Measurements from ENCODE around the gene HSPA6.
A peak's percentile ranks its signal among the peaks of the same experiment; 100 is the strongest.
"Not testable (repeated sequence)": the region's sequence is repeated elsewhere in the genome, so short reads cannot be mapped to it uniquely, and the experiment has no call there.

HSPA6 gene

GRCh38 chr1:161528550-161528949 is 4.2 kb downstream of the HSPA6 start:
- not testable (repeated sequence) for H2BK5ac ChIP-seq (ENCODE audit: low read length); H3K4ac ChIP-seq (ENCODE audit: low read length); H3K79me1 ChIP-seq (ENCODE audit: low read depth, low read length); H4K8ac ChIP-seq (ENCODE audit: low read depth, low read length); H2AK5ac ChIP-seq (ENCODE audit: low read depth, low read length); H2BK12ac ChIP-seq (ENCODE audit: low read length); H2BK15ac ChIP-seq (ENCODE audit: low read length); DNase-seq (ENCODE audit: low spot score); H3K18ac ChIP-seq (ENCODE audit: low read length); H3K4me3 ChIP-seq (ENCODE audit: low read length in 2 of 2); H3K36me3 ChIP-seq (replicated peaks in 1 of 2; ENCODE audit: control insufficient read depth in 2 of 2, insufficient read depth in 2 of 2, low read length in 2 of 2); H3K23ac ChIP-seq (ENCODE audit: low read depth, low read length, poor library complexity); H3K9me3 ChIP-seq (replicated peaks in 1 of 2; ENCODE audit: control insufficient read depth in 2 of 2, insufficient read depth in 1 of 2, low read depth in 1 of 2, low read length in 2 of 2); H3K4me2 ChIP-seq (ENCODE audit: insufficient read depth, low read length, poor library complexity, severe bottlenecking); H3K4me1 ChIP-seq (ENCODE audit: control insufficient read depth in 2 of 2, insufficient read depth in 1 of 2, low read depth in 1 of 2, low read length in 2 of 2); H3K27ac ChIP-seq (replicated peaks; ENCODE audit: low read length); H2AFZ ChIP-seq (ENCODE audit: low read length); H3K14ac ChIP-seq (ENCODE audit: low read length); H3K9ac ChIP-seq (ENCODE audit: low read depth, low read length, poor library complexity); H4K91ac ChIP-seq (ENCODE audit: low read depth, low read length, poor library complexity); H2BK120ac ChIP-seq (ENCODE audit: low read depth, low read length)
- WGBS, 2 donors (ENCODE audit: extremely low coverage in 2 of 2, insufficient read length in 2 of 2, insufficient replicate concordance in 1 of 2): no CpG with 5 or more reads among the region's 3 CpGs
- peaks cover 0 to 24% (median 24%) of the 10 kb centered on the region in 3 experiments for H3K27me3 ChIP-seq (ENCODE audit: control insufficient read depth in 3 of 3, insufficient read depth in 3 of 3, low read depth in 1 of 3, low read length in 3 of 3)

- H3K36me3 ChIP-seq (replicated peaks in 1 of 2; ENCODE audit: control insufficient read depth in 2 of 2, insufficient read depth in 2 of 2, low read length in 2 of 2); H2AFZ ChIP-seq (ENCODE audit: low read length); H2BK12ac ChIP-seq (ENCODE audit: low read length); DNase-seq (ENCODE audit: low spot score); H2BK15ac ChIP-seq (ENCODE audit: low read length); H3K18ac ChIP-seq (ENCODE audit: low read length); H3K27ac ChIP-seq (replicated peaks; ENCODE audit: low read length); H3K4me1 ChIP-seq (ENCODE audit: control insufficient read depth in 2 of 2, insufficient read depth in 1 of 2, low read depth in 1 of 2, low read length in 2 of 2); H3K79me1 ChIP-seq (ENCODE audit: low read depth, low read length); H3K4ac ChIP-seq (ENCODE audit: low read length); H3K9me3 ChIP-seq (replicated peaks in 1 of 2; ENCODE audit: control insufficient read depth in 2 of 2, insufficient read depth in 1 of 2, low read depth in 1 of 2, low read length in 2 of 2); H2AK5ac ChIP-seq (ENCODE audit: low read depth, low read length); H3K23ac ChIP-seq (ENCODE audit: low read depth, low read length, poor library complexity); H2BK5ac ChIP-seq (ENCODE audit: low read length); H2BK120ac ChIP-seq (ENCODE audit: low read depth, low read length); H4K8ac ChIP-seq (ENCODE audit: low read depth, low read length); H3K14ac ChIP-seq (ENCODE audit: low read length); H3K9ac ChIP-seq (ENCODE audit: low read depth, low read length, poor library complexity); H4K91ac ChIP-seq (ENCODE audit: low read depth, low read length, poor library complexity): not testable (repeated sequence)
- Histone ChIP-seq H3K4me2 (ENCODE audit: insufficient read depth, low read length, poor library complexity, severe bottlenecking) (peak overlapping the region; percentile 25), H3K4me3 (ENCODE audit: low read length in 2 of 2) (peak overlapping the region; percentile 46 to 51), H3K27me3 (ENCODE audit: control insufficient read depth in 3 of 3, insufficient read depth in 3 of 3, low read depth in 1 of 3, low read length in 3 of 3) (peaks cover 0 to 24% (median 22%) of the 10 kb centered on the region in 3 experiments)
- WGBS, 2 donors (ENCODE audit: extremely low coverage in 2 of 2, insufficient read length in 2 of 2, insufficient replicate concordance in 1 of 2): no CpG with 5 or more reads among the region's 19 CpGs
Measured at GRCh38 chr1:161529463-161530104, 5.2 kb downstream of the HSPA6 start.

- H2BK120ac ChIP-seq (ENCODE audit: low read depth, low read length); H3K14ac ChIP-seq (ENCODE audit: low read length); H2BK5ac ChIP-seq (ENCODE audit: low read length); H3K4me1 ChIP-seq (ENCODE audit: control insufficient read depth in 2 of 2, insufficient read depth in 1 of 2, low read depth in 1 of 2, low read length in 2 of 2); H3K27ac ChIP-seq (replicated peaks; ENCODE audit: low read length); H3K23ac ChIP-seq (ENCODE audit: low read depth, low read length, poor library complexity); H3K9me3 ChIP-seq (replicated peaks in 1 of 2; ENCODE audit: control insufficient read depth in 2 of 2, insufficient read depth in 1 of 2, low read depth in 1 of 2, low read length in 2 of 2); H3K36me3 ChIP-seq (replicated peaks in 1 of 2; ENCODE audit: control insufficient read depth in 2 of 2, insufficient read depth in 2 of 2, low read length in 2 of 2); H2BK12ac ChIP-seq (ENCODE audit: low read length); H3K79me1 ChIP-seq (ENCODE audit: low read depth, low read length); H3K18ac ChIP-seq (ENCODE audit: low read length); H3K9ac ChIP-seq (ENCODE audit: low read depth, low read length, poor library complexity); H3K4me2 ChIP-seq (ENCODE audit: insufficient read depth, low read length, poor library complexity, severe bottlenecking); H4K8ac ChIP-seq (ENCODE audit: low read depth, low read length); H2AK5ac ChIP-seq (ENCODE audit: low read depth, low read length); H3K4ac ChIP-seq (ENCODE audit: low read length); H4K91ac ChIP-seq (ENCODE audit: low read depth, low read length, poor library complexity); H2BK15ac ChIP-seq (ENCODE audit: low read length): not testable (repeated sequence)
- Histone ChIP-seq H3K4me3 (ENCODE audit: low read length in 2 of 2) (peak overlapping the region; percentile 51 to 87), H3K27me3 (ENCODE audit: control insufficient read depth in 3 of 3, insufficient read depth in 3 of 3, low read depth in 1 of 3, low read length in 3 of 3) (peaks cover 0 to 20% (median 17%) of the 10 kb centered on the region in 3 experiments), H2AFZ (ENCODE audit: low read length) (peak overlapping the region; percentile 94)
- no CpG with 5 or more reads among the region's 13 CpGs for WGBS, 2 donors (ENCODE audit: extremely low coverage in 2 of 2, insufficient read length in 2 of 2, insufficient replicate concordance in 1 of 2)
- DNase-seq (ENCODE audit: low spot score): peak; percentile 50
Measured at GRCh38 chr1:161530158-161530557, 5.8 kb downstream of the HSPA6 start.

- not testable (repeated sequence) for H3K9me3 ChIP-seq (replicated peaks in 1 of 2; ENCODE audit: control insufficient read depth in 2 of 2, insufficient read depth in 1 of 2, low read depth in 1 of 2, low read length in 2 of 2); H2BK12ac ChIP-seq (ENCODE audit: low read length); H4K8ac ChIP-seq (ENCODE audit: low read depth, low read length); H3K9ac ChIP-seq (ENCODE audit: low read depth, low read length, poor library complexity); H3K23ac ChIP-seq (ENCODE audit: low read depth, low read length, poor library complexity); H3K4me1 ChIP-seq (ENCODE audit: control insufficient read depth in 2 of 2, insufficient read depth in 1 of 2, low read depth in 1 of 2, low read length in 2 of 2); H2AK5ac ChIP-seq (ENCODE audit: low read depth, low read length); H3K36me3 ChIP-seq (replicated peaks in 1 of 2; ENCODE audit: control insufficient read depth in 2 of 2, insufficient read depth in 2 of 2, low read length in 2 of 2); H3K4ac ChIP-seq (ENCODE audit: low read length); H2BK5ac ChIP-seq (ENCODE audit: low read length); H3K18ac ChIP-seq (ENCODE audit: low read length); H3K14ac ChIP-seq (ENCODE audit: low read length); H2BK15ac ChIP-seq (ENCODE audit: low read length); H4K91ac ChIP-seq (ENCODE audit: low read depth, low read length, poor library complexity); H3K79me1 ChIP-seq (ENCODE audit: low read depth, low read length); H2BK120ac ChIP-seq (ENCODE audit: low read depth, low read length)
- H3K27ac ChIP-seq (replicated peaks; ENCODE audit: low read length): peak overlapping the region; percentile 80
- peak overlapping the region; percentile 94 for H2AFZ ChIP-seq (ENCODE audit: low read length)
- no CpG with 5 or more reads among the region's 56 CpGs for WGBS, 2 donors (ENCODE audit: extremely low coverage in 2 of 2, insufficient read length in 2 of 2, insufficient replicate concordance in 1 of 2)
- H3K27me3 ChIP-seq (ENCODE audit: control insufficient read depth in 3 of 3, insufficient read depth in 3 of 3, low read depth in 1 of 3, low read length in 3 of 3): peaks cover 0 to 16% (median 11%) of the 10 kb centered on the region in 3 experiments
- H3K4me3 ChIP-seq (ENCODE audit: low read length in 2 of 2): peak overlapping the region; percentile 51 to 87
- H3K4me2 ChIP-seq (ENCODE audit: insufficient read depth, low read length, poor library complexity, severe bottlenecking): peak overlapping the region; percentile 56
- peak; percentile 86 for DNase-seq (ENCODE audit: low spot score)
Measured at GRCh38 chr1:161530671-161531641, 6.6 kb downstream of the HSPA6 start.
